ENCODE data around the gene SH3RF1. TPM values are rescaled to one million over a fixed set of nuclear protein-coding genes. Genes with fewer than 3 reads are reported as not detected.

Gene SH3RF1
- total and polyA plus RNA-seq, 2 experiments from 2014 or later: 7.8 to 12.4 TPM

GRCh38 chr4:169070895-169071218, 199.9 kb downstream of the SH3RF1 start:
- Histone ChIP-seq H3F3A (replicated peaks; ENCODE audit: low read depth) (no peaks in the 10 kb centered on the region), H3K36me3 (ENCODE audit: insufficient read depth) (no peaks in the 10 kb centered on the region), H3K9me2 (ENCODE audit: insufficient read depth) (0 out of 2 replicates have a peak, but pooled peaks cover 3% of the 10 kb centered on the region), H3K27ac (ENCODE audit: low read depth) (peak overlapping the region; percentile 73), H3K4me3 (no peak overlapping the region), H3K4me1 (ENCODE audit: insufficient read depth) (peaks cover 13% of the 10 kb centered on the region), H2AFZ (peak overlapping the region; percentile 72; the same call in 1 of the 2 replicates), H3K79me2 (replicated peaks; ENCODE audit: insufficient read depth) (no peaks in the 10 kb centered on the region), H3K27me3 (ENCODE audit: insufficient read depth) (no peaks in the 10 kb centered on the region), H4K20me1 (replicated peaks; ENCODE audit: insufficient read depth) (no peaks in the 10 kb centered on the region), H3K4me2 (no peak overlapping the region)
- Mint-ChIP-seq H3K4me3 (no peak overlapping the region; the same call in 2 of the 3 replicates), H3K4me1 (peaks cover 28% of the 10 kb centered on the region), H3K36me3 (ENCODE audit: low read depth) (no peaks in the 10 kb centered on the region; the same call in 2 of the 3 replicates), H3K9me3 (no peaks in the 10 kb centered on the region), H3K27ac (peak overlapping the region; percentile 90), H3K27me3 (ENCODE audit: insufficient read depth, low read depth, poor library complexity) (peaks cover 5% of the 10 kb centered on the region)
- TF ChIP-seq JUNB (IDR thresholded peaks at IDR 0.05; ENCODE audit: unreplicated experiment) (no peak), ZNF114 (CRISPR knock-in tag; IDR thresholded peaks at IDR 0.05) (no peak), EZH2phosphoT487 (IDR thresholded peaks at IDR 0.05; ENCODE audit: unreplicated experiment) (no peak), POLR2AphosphoS5 (IDR thresholded peaks at IDR 0.05; ENCODE audit: low read depth) (no peak), ZNF331 (CRISPR knock-in tag; IDR thresholded peaks at IDR 0.05; ENCODE audit: low read depth) (no peak), STAT1 (IDR thresholded peaks at IDR 0.05; ENCODE audit: unreplicated experiment) (no peak), CTCF (conservative IDR thresholded peaks at IDR 0.05; ENCODE audit: low read depth in 2 of 2) (no peak), CREB1 (CRISPR knock-in tag; IDR thresholded peaks at IDR 0.05; ENCODE audit: low read depth) (no peak), EZH2 (IDR thresholded peaks at IDR 0.05; ENCODE audit: low read depth, unreplicated experiment) (no peak), NANOG (IDR thresholded peaks at IDR 0.05; ENCODE audit: borderline replicate concordance) (no peak), ETS1 (IDR thresholded peaks at IDR 0.05) (no peak)
- TF ChIP-seq, protein P1, sequence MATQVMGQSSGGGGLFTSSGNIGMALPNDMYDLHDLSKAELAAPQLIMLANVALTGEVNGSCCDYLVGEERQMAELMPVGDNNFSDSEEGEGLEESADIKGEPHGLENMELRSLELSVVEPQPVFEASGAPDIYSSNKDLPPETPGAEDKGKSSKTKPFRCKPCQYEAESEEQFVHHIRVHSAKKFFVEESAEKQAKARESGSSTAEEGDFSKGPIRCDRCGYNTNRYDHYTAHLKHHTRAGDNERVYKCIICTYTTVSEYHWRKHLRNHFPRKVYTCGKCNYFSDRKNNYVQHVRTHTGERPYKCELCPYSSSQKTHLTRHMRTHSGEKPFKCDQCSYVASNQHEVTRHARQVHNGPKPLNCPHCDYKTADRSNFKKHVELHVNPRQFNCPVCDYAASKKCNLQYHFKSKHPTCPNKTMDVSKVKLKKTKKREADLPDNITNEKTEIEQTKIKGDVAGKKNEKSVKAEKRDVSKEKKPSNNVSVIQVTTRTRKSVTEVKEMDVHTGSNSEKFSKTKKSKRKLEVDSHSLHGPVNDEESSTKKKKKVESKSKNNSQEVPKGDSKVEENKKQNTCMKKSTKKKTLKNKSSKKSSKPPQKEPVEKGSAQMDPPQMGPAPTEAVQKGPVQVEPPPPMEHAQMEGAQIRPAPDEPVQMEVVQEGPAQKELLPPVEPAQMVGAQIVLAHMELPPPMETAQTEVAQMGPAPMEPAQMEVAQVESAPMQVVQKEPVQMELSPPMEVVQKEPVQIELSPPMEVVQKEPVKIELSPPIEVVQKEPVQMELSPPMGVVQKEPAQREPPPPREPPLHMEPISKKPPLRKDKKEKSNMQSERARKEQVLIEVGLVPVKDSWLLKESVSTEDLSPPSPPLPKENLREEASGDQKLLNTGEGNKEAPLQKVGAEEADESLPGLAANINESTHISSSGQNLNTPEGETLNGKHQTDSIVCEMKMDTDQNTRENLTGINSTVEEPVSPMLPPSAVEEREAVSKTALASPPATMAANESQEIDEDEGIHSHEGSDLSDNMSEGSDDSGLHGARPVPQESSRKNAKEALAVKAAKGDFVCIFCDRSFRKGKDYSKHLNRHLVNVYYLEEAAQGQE (IDR thresholded peaks at IDR 0.05; ENCODE audit: unreplicated experiment): no peak
- TF ChIP-seq, protein P2, sequence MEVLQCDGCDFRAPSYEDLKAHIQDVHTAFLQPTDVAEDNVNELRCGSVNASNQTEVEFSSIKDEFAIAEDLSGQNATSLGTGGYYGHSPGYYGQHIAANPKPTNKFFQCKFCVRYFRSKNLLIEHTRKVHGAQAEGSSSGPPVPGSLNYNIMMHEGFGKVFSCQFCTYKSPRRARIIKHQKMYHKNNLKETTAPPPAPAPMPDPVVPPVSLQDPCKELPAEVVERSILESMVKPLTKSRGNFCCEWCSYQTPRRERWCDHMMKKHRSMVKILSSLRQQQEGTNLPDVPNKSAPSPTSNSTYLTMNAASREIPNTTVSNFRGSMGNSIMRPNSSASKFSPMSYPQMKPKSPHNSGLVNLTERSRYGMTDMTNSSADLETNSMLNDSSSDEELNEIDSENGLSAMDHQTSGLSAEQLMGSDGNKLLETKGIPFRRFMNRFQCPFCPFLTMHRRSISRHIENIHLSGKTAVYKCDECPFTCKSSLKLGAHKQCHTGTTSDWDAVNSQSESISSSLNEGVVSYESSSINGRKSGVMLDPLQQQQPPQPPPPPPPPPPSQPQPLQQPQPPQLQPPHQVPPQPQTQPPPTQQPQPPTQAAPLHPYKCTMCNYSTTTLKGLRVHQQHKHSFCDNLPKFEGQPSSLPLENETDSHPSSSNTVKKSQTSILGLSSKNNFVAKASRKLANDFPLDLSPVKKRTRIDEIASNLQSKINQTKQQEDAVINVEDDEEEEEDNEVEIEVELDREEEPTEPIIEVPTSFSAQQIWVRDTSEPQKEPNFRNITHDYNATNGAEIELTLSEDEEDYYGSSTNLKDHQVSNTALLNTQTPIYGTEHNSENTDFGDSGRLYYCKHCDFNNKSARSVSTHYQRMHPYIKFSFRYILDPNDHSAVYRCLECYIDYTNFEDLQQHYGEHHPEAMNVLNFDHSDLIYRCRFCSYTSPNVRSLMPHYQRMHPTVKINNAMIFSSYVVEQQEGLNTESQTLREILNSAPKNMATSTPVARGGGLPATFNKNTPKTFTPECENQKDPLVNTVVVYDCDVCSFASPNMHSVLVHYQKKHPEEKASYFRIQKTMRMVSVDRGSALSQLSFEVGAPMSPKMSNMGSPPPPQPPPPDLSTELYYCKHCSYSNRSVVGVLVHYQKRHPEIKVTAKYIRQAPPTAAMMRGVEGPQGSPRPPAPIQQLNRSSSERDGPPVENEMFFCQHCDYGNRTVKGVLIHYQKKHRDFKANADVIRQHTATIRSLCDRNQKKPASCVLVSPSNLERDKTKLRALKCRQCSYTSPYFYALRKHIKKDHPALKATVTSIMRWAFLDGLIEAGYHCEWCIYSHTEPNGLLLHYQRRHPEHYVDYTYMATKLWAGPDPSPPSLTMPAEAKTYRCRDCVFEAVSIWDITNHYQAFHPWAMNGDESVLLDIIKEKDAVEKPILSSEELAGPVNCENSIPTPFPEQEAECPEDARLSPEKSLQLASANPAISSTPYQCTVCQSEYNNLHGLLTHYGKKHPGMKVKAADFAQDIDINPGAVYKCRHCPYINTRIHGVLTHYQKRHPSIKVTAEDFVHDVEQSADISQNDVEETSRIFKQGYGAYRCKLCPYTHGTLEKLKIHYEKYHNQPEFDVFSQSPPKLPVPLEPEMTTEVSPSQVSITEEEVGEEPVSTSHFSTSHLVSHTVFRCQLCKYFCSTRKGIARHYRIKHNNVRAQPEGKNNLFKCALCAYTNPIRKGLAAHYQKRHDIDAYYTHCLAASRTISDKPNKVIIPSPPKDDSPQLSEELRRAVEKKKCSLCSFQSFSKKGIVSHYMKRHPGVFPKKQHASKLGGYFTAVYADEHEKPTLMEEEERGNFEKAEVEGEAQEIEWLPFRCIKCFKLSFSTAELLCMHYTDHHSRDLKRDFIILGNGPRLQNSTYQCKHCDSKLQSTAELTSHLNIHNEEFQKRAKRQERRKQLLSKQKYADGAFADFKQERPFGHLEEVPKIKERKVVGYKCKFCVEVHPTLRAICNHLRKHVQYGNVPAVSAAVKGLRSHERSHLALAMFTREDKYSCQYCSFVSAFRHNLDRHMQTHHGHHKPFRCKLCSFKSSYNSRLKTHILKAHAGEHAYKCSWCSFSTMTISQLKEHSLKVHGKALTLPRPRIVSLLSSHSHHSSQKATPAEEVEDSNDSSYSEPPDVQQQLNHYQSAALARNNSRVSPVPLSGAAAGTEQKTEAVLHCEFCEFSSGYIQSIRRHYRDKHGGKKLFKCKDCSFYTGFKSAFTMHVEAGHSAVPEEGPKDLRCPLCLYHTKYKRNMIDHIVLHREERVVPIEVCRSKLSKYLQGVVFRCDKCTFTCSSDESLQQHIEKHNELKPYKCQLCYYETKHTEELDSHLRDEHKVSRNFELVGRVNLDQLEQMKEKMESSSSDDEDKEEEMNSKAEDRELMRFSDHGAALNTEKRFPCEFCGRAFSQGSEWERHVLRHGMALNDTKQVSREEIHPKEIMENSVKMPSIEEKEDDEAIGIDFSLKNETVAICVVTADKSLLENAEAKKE (CRISPR knock-in tag; IDR thresholded peaks at IDR 0.05): no peak
- DNase-seq (ENCODE audit: low spot score) (no peak), ATAC-seq (peak; percentile 11; the same call in 2 of the 3 replicates)

All from GM23338 (cell line).